HepG2 (cell line): Measurements from ENCODE around the gene GORASP2. TPM values are rescaled to one million over a fixed set of nuclear protein-coding genes. Genes with fewer than 3 reads are reported as not detected.
A peak's percentile ranks its signal among the peaks of the same experiment; 100 is the strongest.

Experiments used
- BHLHE40 ChIP-seq: IDR thresholded peaks from 2 replicates; pipeline ENCODE4 v1.6.1; 2011; ENCODE audit warnings: low read length, improper control_type of control experiment
- GATAD2A ChIP-seq: IDR thresholded peaks from 2 replicates; pipeline ENCODE4 v1.6.1; 2016
- HMGXB3 ChIP-seq: sonication (generic); formaldehyde crosslinking; IDR thresholded peaks from 2 replicates; pipeline ENCODE4 v1.4.0; 2020; ENCODE audit warnings: missing genetic modification reagents, borderline replicate concordance
- NFYC ChIP-seq: IDR thresholded peaks from 2 replicates; pipeline ENCODE4 v1.6.1; 2016; ENCODE audit warnings: missing genetic modification reagents, missing compliant biosample characterization
- NR3C1 ChIP-seq: sonication (generic); formaldehyde crosslinking; IDR thresholded peaks from 2 replicates; pipeline ENCODE4 v1.4.0; 2020; ENCODE audit warnings: missing genetic modification reagents
- SETDB1 ChIP-seq: sonication (generic); formaldehyde crosslinking; IDR thresholded peaks from 2 replicates; pipeline ENCODE4 v1.5.1; 2020; ENCODE audit warnings: missing genetic modification reagents, mild to moderate bottlenecking, borderline replicate concordance
- SNAPC4 ChIP-seq: sonication (generic); formaldehyde crosslinking; IDR thresholded peaks from 2 replicates; pipeline ENCODE4 v1.4.0; 2020; ENCODE audit warnings: mild to moderate bottlenecking, missing genetic modification reagents
- TGIF2 ChIP-seq: IDR thresholded peaks from 2 replicates; pipeline ENCODE4 v1.6.1; 2016; ENCODE audit warnings: control low read depth, missing compliant biosample characterization
- ZHX2 ChIP-seq, 2 experiments: sonication (generic) in 1 of 2; formaldehyde crosslinking in 1 of 2; IDR thresholded peaks; 2 replicates each; pipeline versions ENCODE4 v1.6.1 to v1.9.0; 2014 to 2022; ENCODE audit warnings: antibody characterized with exemption in 1 of 2, borderline replicate concordance in 1 of 2, inconsistent platforms in 1 of 2, low read depth in 1 of 2, missing genetic modification reagents in 1 of 2
- ZNF598 ChIP-seq: sonication (generic); formaldehyde crosslinking; IDR thresholded peaks from 2 replicates; pipeline ENCODE4 v1.5.1; 2020; ENCODE audit warnings: mild to moderate bottlenecking, missing genetic modification reagents, borderline replicate concordance
- polyA plus RNA-seq, 8 experiments: library from polyadenylated mRNA; depleted of rRNA in 3 of 8; stranded (reverse) in 7 of 8; unstranded in 1 of 8; fragments of >200 nt; fragmentation: Illumina TruSeq in 4 of 8; extraction: Trizol in 4 of 8; gene quantifications; 2 replicates each; pipeline versions ENCODE4 v1.2.1 to v1.2.3, GENCODE V29; 2011 to 2016; ENCODE audit warnings: low read depth in 4 of 8, missing spikeins in 1 of 8, mixed read lengths in 1 of 8; ENCODE audit not compliant: insufficient read depth in 1 of 8
- total RNA-seq, 5 experiments: library from RNA; depleted of rRNA; stranded (reverse); fragments of >200 nt; fragmentation: Illumina TruSeq; extraction: Trizol; gene quantifications; 2 replicates each; pipeline ENCODE4 v1.2.3, GENCODE V29; 2016; ENCODE audit warnings: low read depth in 1 of 5

GORASP2 gene
- total and polyA plus RNA-seq, 2 of the 13 experiments (the other 11 are each of a cell fraction or from before 2014, with no cell fraction given), result 103 to 239 TPM

- TF ChIP-seq NR3C1, result no peak
- TF ChIP-seq ZNF598, result 0 out of 2 replicates have a peak, but pooled peaks have one; percentile 45
- peak; percentile 41; the same call in 1 of the 2 replicates for TF ChIP-seq GATAD2A (CRISPR knock-in tag)
- TF ChIP-seq ZHX2 (IDR thresholded peaks at IDR 0.05; ENCODE audit: low read depth), result no peak
- TF ChIP-seq ZHX2 (CRISPR knock-in tag; IDR thresholded peaks at IDR 0.05; ENCODE audit: borderline replicate concordance), result no peak
- 0 out of 2 replicates have a peak, but pooled peaks have one; percentile 44 for TF ChIP-seq SNAPC4 (CRISPR knock-in tag)
- 0 out of 2 replicates have a peak, but pooled peaks have one; percentile 19 for TF ChIP-seq NFYC (CRISPR knock-in tag)
- peak; percentile 57; the same call in 1 of the 2 replicates for TF ChIP-seq SETDB1
- 0 out of 2 replicates have a peak, but pooled peaks have one; percentile 2 for TF ChIP-seq HMGXB3
- TF ChIP-seq TGIF2 (CRISPR knock-in tag), result peak; percentile 67; the same call in 1 of the 2 replicates
- TF ChIP-seq BHLHE40, result peak; percentile 83
Observed at GRCh38 chr2:170974304-170974993, 45.4 kb downstream of the GORASP2 start (continued).
